Stimulated activated CD8-positive, alpha-beta memory T cell treated with anti-CD3 and anti-CD28 coated beads, Interleukin-15, amount 100 ng/mL, for 24 hours (primary cell): ENCODE results near the gene SPC25.
"Not testable (repeated sequence)": the region's sequence is repeated elsewhere in the genome, so short reads cannot be mapped to it uniquely, and the experiment has no call there.

ENCODE experiments used
- DNase-seq: peaks from one replicate; pipeline ENCODE4 v3.0.0-alpha.2; 2020; ENCODE audit warnings: low read depth

SPC25 gene

GRCh38 chr2:168901003-168901402, 10.8 kb upstream of the SPC25 start, which contains the start of gene G6PC2:
Gene G6PC2, plus strand, starts transcription at chr2:168901291. Its CDS starts 41 bp downstream, at chr2:168901332.
- DNase-seq, result no peak

DNA sequence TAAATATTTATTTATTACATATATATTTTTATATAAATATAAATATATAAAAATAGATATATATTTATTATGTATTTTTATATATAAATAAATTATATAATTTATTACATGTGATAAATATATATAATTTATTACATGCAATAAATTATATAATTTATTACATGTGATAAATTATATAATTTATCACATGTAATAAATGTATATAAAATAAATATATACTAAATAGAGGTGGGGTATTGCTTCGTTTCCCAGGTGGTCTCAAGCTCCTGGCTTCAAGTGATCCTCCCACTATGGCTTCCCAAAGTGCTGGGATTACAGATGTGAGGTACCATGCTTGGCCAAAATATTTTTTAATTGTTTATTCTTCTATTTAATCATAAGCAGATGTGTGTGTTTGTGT, 7.2 kb upstream of the SPC25 start:
- no peak for DNase-seq

DNA sequence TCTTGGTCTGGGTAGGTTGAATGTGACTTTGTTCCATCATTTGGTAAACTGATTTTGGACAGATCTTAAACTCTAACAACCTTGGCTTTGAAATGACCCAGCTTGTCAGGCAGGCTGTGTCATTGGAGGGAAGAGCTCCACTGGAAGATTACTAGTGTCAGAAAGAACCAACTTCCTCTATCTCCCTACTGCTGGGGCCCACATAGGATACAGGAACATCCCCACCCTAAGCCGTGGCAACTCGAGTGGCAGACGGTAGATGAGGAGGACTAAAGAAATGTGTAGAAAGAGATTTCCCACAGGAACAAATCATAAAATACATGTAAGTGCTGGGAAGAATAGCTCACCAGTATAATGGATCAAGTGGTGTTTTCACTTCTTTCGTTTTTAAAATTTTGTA, 6.6 kb upstream of the SPC25 start:
- no peak for DNase-seq

DNA sequence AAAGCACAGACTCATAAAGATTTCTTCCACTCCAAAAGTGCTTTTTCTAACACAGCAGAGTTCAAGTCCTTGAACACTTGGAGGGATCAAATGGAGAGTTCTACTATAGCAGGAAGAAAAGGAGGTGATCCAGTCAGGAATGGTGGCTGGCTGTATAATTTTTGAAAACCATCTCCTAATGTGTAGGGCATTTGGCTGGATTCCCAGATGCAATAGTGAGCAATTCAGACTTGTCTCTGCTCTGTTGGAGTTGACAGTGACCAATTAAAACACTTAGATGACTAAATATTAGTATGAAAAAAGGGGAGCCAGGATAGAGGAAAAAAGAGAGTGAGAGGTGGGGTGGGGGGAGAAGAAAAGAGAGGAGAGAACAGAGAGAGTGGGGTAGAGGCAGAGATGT, 5.5 kb upstream of the SPC25 start:
- no peak for DNase-seq

DNA sequence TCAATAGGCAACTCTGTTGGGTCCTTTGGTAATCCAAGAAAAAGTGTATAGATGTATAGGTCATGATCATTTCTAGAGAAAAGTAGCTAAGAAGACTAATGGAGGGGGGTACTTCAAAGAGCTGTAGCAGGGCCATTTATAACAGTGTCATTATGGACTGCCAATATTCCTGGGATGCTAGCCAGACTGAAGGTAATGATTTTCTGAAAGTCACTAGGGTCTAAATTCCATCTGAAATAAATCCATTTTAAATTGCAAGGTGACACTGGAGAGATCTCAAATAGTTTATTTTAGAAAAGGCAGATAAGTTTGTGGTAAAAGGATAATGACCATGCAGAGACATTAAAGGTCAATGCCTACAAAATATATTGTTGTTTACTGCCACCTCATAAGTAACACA, 4.5 kb upstream of the SPC25 start:
- no peak for DNase-seq

GRCh38 chr2:168894101-168894500, 3.9 kb upstream of the SPC25 start:
- no peak for DNase-seq

- no peak for DNase-seq
Measured at GRCh38 chr2:168892327-168892726, 2.1 kb upstream of the SPC25 start.

- no peak for DNase-seq
Measured at GRCh38 chr2:168889635-168890005, 610 bp downstream of the SPC25 start.

- DNase-seq, result no peak
Measured at GRCh38 chr2:168884975-168885374, 5.3 kb downstream of the SPC25 start.

GRCh38 chr2:168882163-168882562, 8.1 kb downstream of the SPC25 start:
- DNase-seq, result not testable (repeated sequence)

- DNase-seq, result no peak
Measured at GRCh38 chr2:168874368-168875054, 15.7 kb downstream of the SPC25 start.

GRCh38 chr2:168870824-168871223, 19.4 kb downstream of the SPC25 start:
- DNase-seq, result not testable (repeated sequence)

- not testable (repeated sequence) for DNase-seq
Measured at GRCh38 chr2:168870369-168870768, 19.9 kb downstream of the SPC25 start.

GRCh38 chr2:168867164-168867563, 23.1 kb downstream of the SPC25 start:
- not testable (repeated sequence) for DNase-seq

GRCh38 chr2:168858146-168858545, 32.1 kb downstream of the SPC25 start:
- DNase-seq, result no peak

GRCh38 chr2:168855601-168856000, 34.6 kb downstream of the SPC25 start:
- DNase-seq, result no peak

GRCh38 chr2:168854651-168855050, 35.6 kb downstream of the SPC25 start:
- DNase-seq, result no peak

DNA sequence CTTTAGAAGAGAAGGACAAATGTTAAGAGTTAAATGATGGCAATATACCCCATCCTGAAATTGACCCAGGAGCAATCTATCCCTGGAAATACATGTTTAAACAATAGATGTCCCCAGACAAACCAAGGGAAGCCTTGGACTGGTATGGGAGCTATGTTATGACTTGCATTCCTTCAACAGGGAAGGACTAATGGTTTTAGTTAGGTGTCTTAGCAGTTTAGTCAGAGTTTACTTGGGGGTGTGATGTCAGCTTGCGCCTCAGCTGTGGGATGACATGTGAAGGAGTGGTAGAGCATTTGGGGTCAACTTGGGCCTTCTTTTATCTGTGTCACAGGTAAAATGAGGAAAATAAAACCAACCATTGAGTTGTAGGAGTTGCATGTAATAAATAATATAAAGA, 36.8 kb downstream of the SPC25 start:
- DNase-seq, result no peak

- no peak for DNase-seq
Measured at GRCh38 chr2:168852481-168852880, 37.7 kb downstream of the SPC25 start.

GRCh38 chr2:168851674-168852320, 38.4 kb downstream of the SPC25 start:
- no peak for DNase-seq

DNA sequence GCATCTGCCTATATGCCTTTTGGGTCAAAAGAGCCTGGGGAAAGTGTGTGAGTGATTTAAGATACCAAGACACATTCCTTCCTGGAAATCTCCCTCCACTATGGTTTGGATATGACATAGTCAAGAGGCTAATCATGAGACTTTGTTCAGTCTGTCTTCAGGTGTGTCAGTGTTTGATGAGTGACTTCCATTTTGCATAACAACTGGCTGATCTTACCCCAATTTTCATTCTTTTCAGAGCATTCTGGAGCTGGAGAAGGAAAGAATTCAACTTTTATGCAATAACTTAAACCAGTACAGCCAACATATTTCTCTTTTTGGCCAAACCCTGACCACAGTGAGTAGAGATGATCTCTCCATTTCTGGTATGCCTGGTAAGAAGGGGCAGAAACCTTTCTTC, 39.4 kb downstream of the SPC25 start:
- no peak for DNase-seq

DNA sequence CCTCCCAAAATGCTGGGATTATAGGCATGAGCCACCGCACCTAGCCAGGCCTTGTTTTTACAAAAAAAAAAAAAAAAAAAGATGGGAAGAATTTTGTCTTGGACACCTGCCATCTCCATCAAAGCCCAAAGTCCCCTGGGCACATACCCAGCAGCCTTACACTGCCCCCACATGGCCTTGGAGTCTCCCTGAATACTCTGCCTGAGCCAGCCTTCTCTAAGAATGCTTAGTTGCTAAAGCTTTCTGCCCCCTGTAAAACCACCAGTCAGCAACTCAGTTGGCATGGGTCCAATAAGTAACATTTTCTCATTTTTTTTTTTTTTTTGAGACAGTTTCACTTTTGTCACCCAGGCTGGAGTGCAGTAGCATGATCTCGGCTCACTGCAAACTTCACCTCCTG, 40.6 kb downstream of the SPC25 start:
- no peak for DNase-seq

GRCh38 chr2:168848225-168848624, 42.0 kb downstream of the SPC25 start:
- DNase-seq, result no peak

DNA sequence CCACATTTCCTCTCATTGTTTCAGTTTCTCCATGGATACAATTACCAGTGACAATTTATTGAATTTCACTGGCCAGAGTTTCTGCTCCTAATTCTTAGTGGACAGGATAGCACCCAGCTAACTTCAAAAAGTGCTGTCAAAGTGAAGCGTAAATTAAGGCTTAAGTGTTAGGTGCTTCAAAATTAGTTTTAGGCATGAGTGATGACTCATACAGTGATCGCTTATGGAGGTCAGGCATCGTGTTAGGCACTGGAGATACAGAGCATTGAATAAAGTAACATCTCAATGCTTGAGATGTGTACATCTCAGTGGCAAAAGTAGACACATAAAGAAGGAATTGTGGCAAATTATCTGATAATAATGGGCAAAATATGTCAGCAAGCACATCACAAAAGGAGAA, 47.0 kb downstream of the SPC25 start:
- DNase-seq, result no peak
